Mesothelial cell of epicardium (in vitro differentiated cells): ENCODE results near the gene NETO1. TPM values are rescaled to one million over a fixed set of nuclear protein-coding genes. Genes with fewer than 3 reads are reported as not detected.

Source experiments
- DNase-seq, 2 experiments: peaks; one replicate each; pipeline ENCODE4 v3.0.0; 2021; ENCODE audit warnings: low spot score in 2 of 2; ENCODE audit not compliant: unreplicated experiment in 2 of 2
- H3K27ac Mint-ChIP-seq: 2 replicates; pipeline ENCODE4 v1.8.0; 2021; ENCODE audit warnings: mixed read lengths
- H3K27me3 Mint-ChIP-seq: 2 replicates; pipeline ENCODE4 v1.8.0; 2021; ENCODE audit warnings: low read depth, mixed read lengths
- H3K36me3 Mint-ChIP-seq: 2 replicates; pipeline ENCODE4 v1.8.0; 2021; ENCODE audit warnings: mixed read lengths
- H3K4me1 Mint-ChIP-seq: 2 replicates; pipeline ENCODE4 v1.8.0; 2021; ENCODE audit warnings: mixed read lengths
- H3K4me3 Mint-ChIP-seq: 2 replicates; pipeline ENCODE4 v1.8.0; 2021; ENCODE audit warnings: mild to moderate bottlenecking, moderate library complexity, mixed read lengths
- H3K9me3 Mint-ChIP-seq: 2 replicates; pipeline ENCODE4 v1.8.0; 2021; ENCODE audit warnings: mixed read lengths
- CTCF ChIP-seq: fragments of 200-600 bp; sonication (generic); IDR thresholded peaks from one replicate; pipeline ENCODE4 v1.5.0; 2021; ENCODE audit warnings: antibody characterized with exemption; ENCODE audit not compliant: unreplicated experiment
- total RNA-seq: library from RNA; stranded (reverse); gene quantifications from 3 replicates; pipeline ENCODE4 v1.2.1, GENCODE V29; 2021

The NETO1 gene
- total RNA-seq, 1 donor from 2014 or later: not detected

- H3K36me3 Mint-ChIP-seq: no peaks in the 10 kb centered on the region
- H3K27ac Mint-ChIP-seq: no peak overlapping the region
- H3K4me1 Mint-ChIP-seq: no peaks in the 10 kb centered on the region
- no peaks in the 10 kb centered on the region for H3K9me3 Mint-ChIP-seq
- peak; percentile 89 for TF ChIP-seq CTCF
- H3K27me3 Mint-ChIP-seq: peaks cover 8% of the 10 kb centered on the region
- no peak overlapping the region for H3K4me3 Mint-ChIP-seq
- no peak for DNase-seq
Measured at GRCh38 chr18:72762515-72763122, 105.2 kb downstream of the NETO1 start.

- Mint-ChIP-seq H3K4me3 (no peak overlapping the region), H3K27me3 (no peaks in the 10 kb centered on the region), H3K36me3 (no peaks in the 10 kb centered on the region), H3K27ac (no peak overlapping the region), H3K9me3 (no peaks in the 10 kb centered on the region), H3K4me1 (peaks cover 11% of the 10 kb centered on the region)
- no peak for TF ChIP-seq CTCF
- DNase-seq: no peak
Measured at GRCh38 chr18:72752220-72752619, 115.6 kb downstream of the NETO1 start.

GRCh38 chr18:72742002-72742401 lies 125.8 kb downstream of the NETO1 start:
- no peak for TF ChIP-seq CTCF
- DNase-seq: no peak
- Mint-ChIP-seq H3K4me3 (no peak overlapping the region), H3K27ac (no peak overlapping the region), H3K36me3 (no peaks in the 10 kb centered on the region), H3K9me3 (no peaks in the 10 kb centered on the region), H3K27me3 (no peaks in the 10 kb centered on the region), H3K4me1 (peaks cover 6% of the 10 kb centered on the region)

- Mint-ChIP-seq H3K9me3 (no peaks in the 10 kb centered on the region), H3K4me1 (no peaks in the 10 kb centered on the region), H3K4me3 (no peak overlapping the region), H3K27ac (no peak overlapping the region), H3K27me3 (no peaks in the 10 kb centered on the region), H3K36me3 (no peaks in the 10 kb centered on the region)
- no peak for TF ChIP-seq CTCF
- no peak for DNase-seq
Measured at GRCh38 chr18:72738136-72738535, 129.7 kb downstream of the NETO1 start.

- Mint-ChIP-seq H3K4me1 (no peaks in the 10 kb centered on the region), H3K27ac (no peak overlapping the region), H3K9me3 (peaks cover 12% of the 10 kb centered on the region)
Measured at GRCh38 chr18:72727776-72728175, 140.0 kb downstream of the NETO1 start.

More at GRCh38 chr18:72727776-72728175, 140.0 kb downstream of the NETO1 start:
- no peaks in the 10 kb centered on the region for H3K36me3 Mint-ChIP-seq
- no peak overlapping the region for H3K4me3 Mint-ChIP-seq
- no peak for TF ChIP-seq CTCF
- H3K27me3 Mint-ChIP-seq: no peaks in the 10 kb centered on the region
- no peak for DNase-seq
